ENCODE data around the gene GPX1.

GRCh38 chr3:49352281-49352680, 5.9 kb downstream of the GPX1 start:
- TF ChIP-seq POLR2A (IDR thresholded peaks at IDR 0.05), result no peak
- TF ChIP-seq CTCF (IDR thresholded peaks at IDR 0.05), result no peak
